Dermis blood vessel endothelial cell (primary cell): Measurements from ENCODE around the gene CEP350. TPM values are rescaled to one million over a fixed set of nuclear protein-coding genes. Genes with fewer than 3 reads are reported as not detected.
"Not testable (repeated sequence)": the region's sequence is repeated elsewhere in the genome, so short reads cannot be mapped to it uniquely, and the experiment has no call there.

Experiments used
- DNase-seq: peaks from one replicate; pipeline ENCODE4 v3.0.0; 2010
- total RNA-seq: library from RNA; depleted of rRNA; stranded (reverse); fragments of >200 nt; gene quantifications from 2 replicates; pipeline ENCODE4 v1.2.3, GENCODE V29; 2014

CEP350 gene
- total RNA-seq, 1 donor from 2014 or later = 64.0 TPM

GRCh38 chr1:180123463-180123936, 168.9 kb downstream of the CEP350 start:
- no peak for DNase-seq

- DNase-seq = no peak
These were observed 176.0 kb downstream of the CEP350 start for GRCh38 chr1:180130651-180131050.

GRCh38 chr1:180131510-180131909, 176.9 kb downstream of the CEP350 start:
- DNase-seq = peak; percentile 66

GRCh38 chr1:180133193-180133592, 178.6 kb downstream of the CEP350 start:
- no peak for DNase-seq

- DNase-seq = not testable (repeated sequence)
These were observed 179.1 kb downstream of the CEP350 start for GRCh38 chr1:180133688-180134087.

- no peak for DNase-seq
These were observed 180.9 kb downstream of the CEP350 start for GRCh38 chr1:180135535-180135934.

GRCh38 chr1:180136331-180136967, 181.8 kb downstream of the CEP350 start:
- DNase-seq = peak; percentile 69

- no peak for DNase-seq
These were observed 182.4 kb downstream of the CEP350 start for GRCh38 chr1:180136968-180137356.

GRCh38 chr1:180137776-180138175, 183.2 kb downstream of the CEP350 start:
- peak; percentile 7 for DNase-seq

- DNase-seq = no peak
These were observed 186.8 kb downstream of the CEP350 start for GRCh38 chr1:180141381-180141934.

GRCh38 chr1:180143359-180143758, 188.7 kb downstream of the CEP350 start:
- DNase-seq = no peak

- no peak for DNase-seq
These were observed 190.2 kb downstream of the CEP350 start for GRCh38 chr1:180144659-180145357.

- DNase-seq = no peak
These were observed 190.8 kb downstream of the CEP350 start for GRCh38 chr1:180145446-180145845.

GRCh38 chr1:180150982-180151381, 196.4 kb downstream of the CEP350 start:
- peak; percentile 32 for DNase-seq

- DNase-seq = peak; percentile 87
These were observed 196.9 kb downstream of the CEP350 start for GRCh38 chr1:180151508-180151907.

- DNase-seq = no peak
These were observed 198.0 kb downstream of the CEP350 start for GRCh38 chr1:180152588-180152987.

GRCh38 chr1:180153032-180153431, 198.4 kb downstream of the CEP350 start:
- no peak for DNase-seq

GRCh38 chr1:180154003-180154324, 199.4 kb downstream of the CEP350 start:
- no peak for DNase-seq

- peak; percentile 92 for DNase-seq
These were observed 199.9 kb downstream of the CEP350 start, which contains the start of gene QSOX1 for GRCh38 chr1:180154325-180155181. TSS of gene QSOX1 (plus strand) at chr1:180154869. CDS start at chr1:180154908, 39 bp downstream.

GRCh38 chr1:180155182-180155682, 200.6 kb downstream of the CEP350 start:
- DNase-seq = peak; percentile 39

- DNase-seq = no peak
These were observed 201.6 kb downstream of the CEP350 start for GRCh38 chr1:180156201-180156600.

- DNase-seq = no peak
These were observed 202.1 kb downstream of the CEP350 start for GRCh38 chr1:180156631-180157091.

GRCh38 chr1:180157108-180157507, 202.5 kb downstream of the CEP350 start:
- no peak for DNase-seq
